Stimulated activated CD4-positive, alpha-beta T cell treated with anti-CD3 and anti-CD28 coated beads, Interleukin-1b, Interleukin-23, amount 100 ng/mL, for 4 hours (primary cell): ENCODE data around the gene GPR63.

Source experiments
- DNase-seq, 2 donors: peaks; one replicate each; pipeline ENCODE4 v3.0.0-alpha.2; 2020; ENCODE audit warnings: low read depth in 2 of 2

GPR63 gene

DNA sequence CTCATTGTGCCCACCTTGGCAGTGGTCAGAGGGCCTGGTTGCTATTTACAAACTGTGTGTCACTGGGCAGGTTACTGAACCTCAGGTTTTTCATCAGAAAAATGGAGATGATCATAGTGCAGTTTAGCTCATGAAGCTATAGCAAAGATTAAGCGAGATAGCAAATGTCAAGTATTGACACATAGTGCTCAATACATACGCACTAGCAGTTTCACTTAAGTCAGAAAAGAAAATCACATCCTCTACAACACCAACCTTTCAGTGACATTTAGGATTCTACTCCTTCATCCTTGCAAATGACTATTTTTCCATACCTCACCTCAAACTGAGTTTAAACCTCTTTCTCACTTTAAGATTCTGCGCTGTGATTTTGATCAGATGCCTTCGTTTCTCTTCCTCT, 16.2 kb downstream of the GPR63 start:
- DNase-seq, result no peak

GRCh38 chr6:96816301-96816817, 20.9 kb downstream of the GPR63 start:
- DNase-seq, result no peak

DNA sequence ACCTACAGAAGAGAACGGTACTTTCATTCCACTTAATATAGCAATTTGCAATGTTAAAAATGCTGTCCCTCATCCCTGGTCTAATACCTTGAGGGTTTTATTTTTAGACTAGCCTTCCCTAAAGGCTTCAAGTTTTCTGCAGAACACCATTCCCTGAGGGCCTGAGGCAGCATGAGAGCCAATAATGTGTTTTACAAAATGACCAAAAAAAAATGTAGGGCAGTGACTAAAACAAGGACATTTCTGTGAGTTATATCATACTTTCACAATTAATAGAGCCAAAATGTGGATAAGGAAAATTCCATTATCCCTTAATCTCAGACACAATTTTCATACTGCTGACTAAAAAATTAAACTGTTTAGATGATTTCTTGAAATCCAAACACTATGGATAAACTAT, 22.7 kb downstream of the GPR63 start:
- DNase-seq, result no peak

GRCh38 chr6:96812077-96812703, 25.1 kb downstream of the GPR63 start:
- DNase-seq, result no peak

DNA sequence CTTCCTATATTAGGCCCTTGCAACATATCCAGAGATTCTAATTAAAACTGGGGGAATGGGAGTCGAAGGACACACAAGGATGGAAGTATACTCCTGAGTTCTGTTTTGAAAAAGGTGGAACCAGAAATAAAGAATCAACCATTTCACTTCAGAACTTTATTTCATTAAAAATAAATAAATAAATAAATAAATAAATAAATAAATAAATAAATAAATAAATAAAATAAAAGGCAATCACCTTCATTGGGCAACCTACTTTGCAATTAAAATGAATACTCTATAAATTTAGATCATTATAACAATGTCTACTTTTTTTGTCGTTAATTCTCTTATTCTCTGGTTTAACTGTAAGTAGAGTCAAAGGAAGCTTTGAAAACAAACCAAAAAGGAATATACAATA, 25.6 kb downstream of the GPR63 start:
- DNase-seq, result no peak

GRCh38 chr6:96811136-96811535, 26.1 kb downstream of the GPR63 start:
- no peak for DNase-seq

DNA sequence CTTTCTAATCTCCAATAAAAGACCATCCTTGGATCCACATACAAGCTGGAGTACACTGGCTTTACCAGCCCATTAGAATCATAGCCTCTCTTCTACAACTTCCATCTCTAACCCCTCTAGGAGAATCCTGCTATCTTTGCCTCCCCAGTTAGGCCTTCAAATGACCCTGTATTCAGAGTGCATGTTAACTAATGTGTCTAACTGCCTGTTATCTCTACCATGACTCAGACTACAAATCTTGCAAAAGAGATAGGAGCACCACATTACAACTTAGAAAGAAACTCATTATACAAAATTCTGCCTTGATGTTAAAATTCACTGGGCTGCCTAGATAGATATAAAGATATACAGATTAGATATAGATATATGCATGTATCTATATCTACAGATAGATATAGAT, 28.2 kb downstream of the GPR63 start:
- DNase-seq, result no peak

DNA sequence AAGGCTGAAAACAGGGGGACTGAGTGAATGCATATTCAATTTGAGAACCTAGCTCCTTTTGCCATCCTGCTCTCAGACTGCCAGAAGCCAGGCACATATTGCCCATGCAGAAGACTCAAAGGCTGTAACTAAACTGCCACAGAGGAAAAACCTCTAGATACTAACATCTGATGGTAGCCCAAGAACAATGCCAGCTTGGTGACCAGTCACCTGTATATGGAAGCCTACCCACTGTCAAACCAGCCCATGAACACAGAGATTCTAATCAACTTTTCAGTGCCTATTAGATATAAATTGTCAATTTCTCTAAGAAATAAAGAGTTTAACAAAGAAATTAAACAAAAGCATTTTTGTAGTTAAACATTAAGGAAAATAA, 34.2 kb downstream of the GPR63 start:
- no peak for DNase-seq

DNA sequence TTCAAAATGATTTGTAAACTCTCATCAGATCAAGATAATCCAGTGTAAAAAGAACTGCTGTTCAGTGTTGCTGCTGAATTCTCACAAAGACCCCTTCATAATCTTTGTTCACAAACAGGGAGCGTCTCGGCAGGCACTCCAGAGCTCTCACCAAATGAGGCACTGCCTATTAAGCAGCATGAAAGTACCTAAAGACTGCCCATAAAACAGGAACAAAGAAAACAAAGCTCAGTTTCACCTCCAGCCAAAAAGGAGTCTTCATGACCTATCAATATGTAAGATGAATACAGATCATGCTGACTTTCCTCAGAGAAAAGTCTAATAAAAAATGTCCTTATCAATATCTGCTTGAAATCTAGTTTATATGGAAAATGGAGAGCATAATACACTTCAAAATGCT, 41.8 kb downstream of the GPR63 start:
- DNase-seq, result no peak

GRCh38 chr6:96794980-96795379, 42.3 kb downstream of the GPR63 start:
- no peak for DNase-seq

DNA sequence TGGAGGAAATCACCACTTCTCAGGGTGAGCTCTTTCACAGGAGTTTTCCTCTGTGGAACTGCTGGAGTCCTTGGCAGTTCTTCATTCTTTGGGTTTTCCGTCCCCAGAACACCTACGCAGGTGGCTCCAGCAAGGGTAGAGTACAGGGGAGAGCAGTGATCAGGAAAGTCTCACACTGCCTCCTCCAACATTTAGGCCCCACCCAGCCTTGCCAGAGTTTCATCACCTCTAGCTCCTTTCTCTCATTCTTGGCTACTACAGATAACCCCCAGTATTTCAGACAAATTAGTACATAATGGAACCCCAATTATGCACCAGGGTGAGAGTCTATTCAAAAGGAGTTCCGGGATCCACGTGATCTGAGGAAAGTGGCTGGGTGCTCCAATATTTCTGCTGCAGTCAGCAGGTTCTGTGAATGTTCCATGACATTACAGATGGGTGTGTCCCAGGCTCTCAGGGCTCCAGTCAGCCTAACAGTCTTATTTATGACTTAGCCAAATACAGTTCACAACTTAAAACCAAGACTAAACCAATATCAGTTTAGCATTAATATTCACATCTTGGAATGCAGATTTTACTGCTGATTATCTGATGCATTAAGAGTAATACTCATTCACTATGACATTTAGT, 44.6 kb downstream of the GPR63 start:
- no peak for DNase-seq

GRCh38 chr6:96789871-96790270, 47.4 kb downstream of the GPR63 start:
- no peak for DNase-seq

DNA sequence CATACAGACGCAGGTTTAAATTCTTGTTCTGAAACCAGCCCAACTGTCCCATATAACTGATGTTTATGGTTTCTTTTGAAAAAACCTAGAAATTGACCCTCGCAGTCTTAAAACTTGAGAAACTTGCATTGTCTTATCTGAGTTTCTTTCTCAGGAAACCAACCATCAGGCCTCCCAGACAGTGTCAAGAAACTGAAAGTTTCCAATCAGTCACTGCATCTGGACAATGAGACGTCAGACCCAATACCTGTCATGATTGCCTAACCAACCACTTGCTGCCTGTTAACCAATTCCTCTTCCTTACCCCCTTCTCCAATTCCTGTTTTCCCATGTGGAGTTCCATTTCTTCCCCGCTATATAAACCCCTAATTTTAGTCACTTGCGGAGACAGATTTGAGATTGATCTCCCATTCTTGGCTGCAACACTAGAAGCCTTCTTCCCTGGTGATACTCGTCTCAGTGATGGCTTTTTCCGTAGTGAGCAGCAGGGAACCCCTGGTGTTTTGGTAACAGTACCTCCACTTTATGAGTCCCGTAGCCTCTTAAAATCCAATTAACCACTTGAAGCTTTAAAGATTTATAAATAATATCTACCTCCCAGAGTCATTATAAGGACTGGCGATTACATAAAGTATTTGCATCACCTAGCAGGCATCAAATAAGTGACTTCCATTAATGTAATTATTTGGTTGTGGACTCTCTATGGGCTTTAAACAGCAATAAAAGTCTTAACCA, 49.3 kb downstream of the GPR63 start:
- no peak for DNase-seq

GRCh38 chr6:96786336-96786735, 50.9 kb downstream of the GPR63 start:
- no peak for DNase-seq

DNA sequence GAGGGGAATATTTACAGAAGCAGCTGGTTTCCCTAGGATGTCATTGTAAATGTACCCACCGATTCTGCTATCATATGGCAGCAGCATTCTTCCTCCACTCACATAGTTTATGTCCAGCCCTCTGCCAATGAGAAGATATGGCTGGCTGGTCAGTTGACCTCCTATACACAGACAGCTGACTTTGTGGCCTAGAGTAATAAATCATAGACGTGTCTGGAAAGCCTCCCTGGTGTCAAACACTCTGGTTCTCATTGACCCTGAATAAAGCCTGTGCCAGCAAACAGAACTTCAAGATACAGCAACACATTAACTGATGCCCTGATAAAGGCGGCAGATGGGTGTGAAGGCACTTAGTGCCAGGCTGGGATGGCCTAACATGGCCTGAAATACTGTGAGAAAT, 52.6 kb downstream of the GPR63 start:
- no peak for DNase-seq

- DNase-seq, result no peak
Measured at GRCh38 chr6:96783307-96783706, 54.0 kb downstream of the GPR63 start.

DNA sequence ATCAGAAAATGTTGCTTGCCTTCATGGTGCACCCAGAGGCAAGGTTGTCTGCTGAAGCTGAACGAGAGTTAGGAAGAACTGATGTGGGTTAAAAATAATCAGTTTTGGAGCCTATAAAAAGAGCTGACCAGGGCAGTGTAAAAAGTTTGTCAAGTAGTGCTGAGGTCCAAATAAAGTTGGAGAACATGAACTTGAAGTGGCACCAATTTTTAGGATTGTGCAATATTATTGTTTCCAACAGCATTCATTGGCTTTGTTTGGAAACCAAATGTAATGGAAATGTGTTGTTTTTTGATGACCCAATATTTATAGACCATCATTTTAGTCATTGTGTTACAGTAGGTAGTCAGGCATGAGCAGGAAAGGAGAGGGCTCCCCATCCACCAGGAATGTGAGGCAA, 55.7 kb downstream of the GPR63 start:
- DNase-seq, result no peak

GRCh38 chr6:96777113-96777512, 60.2 kb downstream of the GPR63 start:
- DNase-seq, result no peak

- DNase-seq, result no peak
Measured at GRCh38 chr6:96775727-96776400, 61.4 kb downstream of the GPR63 start.

DNA sequence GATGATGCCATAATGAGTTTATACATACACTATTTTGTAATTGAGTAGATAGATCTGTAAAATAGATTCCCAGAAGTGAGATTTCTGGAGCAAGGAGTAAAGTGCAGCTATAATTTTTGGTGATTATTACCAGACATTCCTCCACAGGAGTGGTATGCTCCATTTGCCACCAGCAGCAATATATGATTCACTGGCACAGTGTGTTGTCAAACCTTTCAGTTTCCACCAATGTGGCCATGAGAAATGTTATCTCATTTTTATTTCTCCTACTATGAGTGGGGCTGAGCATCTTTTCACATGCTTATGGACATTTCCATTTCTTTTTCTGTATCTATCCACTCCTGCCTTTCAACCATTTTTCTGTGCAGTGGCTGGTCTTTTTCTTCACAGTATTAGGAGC, 70.5 kb downstream of the GPR63 start:
- DNase-seq, result no peak

GRCh38 chr6:96762599-96762998, 74.7 kb downstream of the GPR63 start:
- DNase-seq, result no peak

DNA sequence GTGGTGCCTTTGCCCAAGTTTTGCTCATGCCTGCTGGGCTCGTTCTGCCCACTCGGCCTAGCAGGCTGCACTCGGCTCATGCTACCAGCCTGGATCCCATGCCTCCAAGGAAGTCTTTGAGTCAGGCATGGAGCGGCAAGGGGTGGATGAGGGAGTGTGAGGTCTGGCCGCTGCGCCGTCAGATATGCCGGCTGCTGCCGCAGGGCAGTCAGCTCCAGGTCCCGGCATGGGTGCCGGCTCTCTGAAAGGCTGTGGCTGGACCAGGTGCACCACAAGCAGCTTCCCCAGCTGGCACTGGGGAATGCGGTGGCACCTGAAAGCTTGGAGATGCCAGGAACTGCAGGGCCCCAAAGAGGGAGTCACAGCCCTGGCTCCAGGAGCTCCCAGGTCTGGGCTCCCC, 75.5 kb downstream of the GPR63 start:
- DNase-seq, result no peak
